Measurements from ENCODE around the gene HNRNPA3. TPM values are rescaled to one million over a fixed set of nuclear protein-coding genes. Genes with fewer than 3 reads are reported as not detected.

Gene HNRNPA3
- total and polyA plus RNA-seq, 2 of the 13 experiments (the other 11 are each of a cell fraction or from before 2014, with no cell fraction given) = 73.3 to 97.7 TPM

DNA sequence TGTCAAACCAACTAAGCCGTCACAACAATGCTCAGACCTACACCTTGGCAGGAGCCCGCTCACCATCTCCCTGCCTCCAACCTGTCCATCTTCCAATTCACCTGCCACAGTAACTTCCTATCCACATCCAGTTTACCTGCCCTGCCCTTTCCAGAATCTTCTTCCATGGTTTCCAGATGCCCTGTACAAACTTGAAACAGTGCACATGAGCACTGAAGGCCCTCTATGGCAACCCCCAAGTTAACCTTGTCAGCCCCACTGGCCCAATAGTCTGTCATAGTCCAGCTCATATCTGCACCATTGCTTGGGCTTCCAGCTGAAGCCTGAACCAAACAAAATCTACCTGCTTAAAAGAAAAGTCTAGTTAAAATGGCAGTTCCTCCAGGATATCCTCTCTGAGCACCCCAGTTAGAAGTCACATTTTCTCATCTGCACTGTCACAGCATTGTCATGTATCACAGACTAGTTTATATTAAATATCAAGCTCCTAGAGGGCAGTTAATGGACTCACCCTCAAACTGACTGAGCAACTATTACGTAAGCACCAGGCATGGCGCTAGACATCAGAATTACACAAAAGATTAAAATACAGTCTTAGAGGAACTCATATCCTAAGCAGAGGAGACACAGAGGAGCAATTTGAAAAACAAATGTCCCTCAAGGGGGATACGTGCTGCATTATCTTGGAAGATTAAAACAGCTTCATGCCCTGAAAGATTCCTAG is 40.4 kb downstream of the HNRNPA3 start:
- CTCF ChIA-PET (ENCODE audit: low intra/inter-chr PET ratio, low total read pairs) = no interaction called here
- intact Hi-C loops (cut with micrococcal nuclease; ENCODE audit: unreplicated experiment) = no loop called here
- TF ChIP-seq, protein P1, sequence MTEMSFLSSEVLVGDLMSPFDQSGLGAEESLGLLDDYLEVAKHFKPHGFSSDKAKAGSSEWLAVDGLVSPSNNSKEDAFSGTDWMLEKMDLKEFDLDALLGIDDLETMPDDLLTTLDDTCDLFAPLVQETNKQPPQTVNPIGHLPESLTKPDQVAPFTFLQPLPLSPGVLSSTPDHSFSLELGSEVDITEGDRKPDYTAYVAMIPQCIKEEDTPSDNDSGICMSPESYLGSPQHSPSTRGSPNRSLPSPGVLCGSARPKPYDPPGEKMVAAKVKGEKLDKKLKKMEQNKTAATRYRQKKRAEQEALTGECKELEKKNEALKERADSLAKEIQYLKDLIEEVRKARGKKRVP (CRISPR knock-in tag; IDR thresholded peaks at IDR 0.05) = 0 out of 4 replicates have a peak, but pooled peaks of 1 of the 2 experiments have one; percentile 46
- TF ChIP-seq ZFP36L2 (CRISPR knock-in tag; IDR thresholded peaks at IDR 0.05) (no peak), ZNF891 (CRISPR knock-in tag; IDR thresholded peaks at IDR 0.05) (no peak), CREB1 (IDR thresholded peaks at IDR 0.05) (no peak), CREB1 (CRISPR knock-in tag; IDR thresholded peaks at IDR 0.05) (no peak), ZNF180 (CRISPR knock-in tag; IDR thresholded peaks at IDR 0.05; ENCODE audit: borderline replicate concordance, low read depth) (no peak), ZNF354B (CRISPR knock-in tag; IDR thresholded peaks at IDR 0.05) (0 out of 2 replicates have a peak, but pooled peaks have one; percentile 68), ARID4A (CRISPR knock-in tag; IDR thresholded peaks at IDR 0.05; ENCODE audit: borderline replicate concordance) (0 out of 2 replicates have a peak, but pooled peaks have one; percentile 21), RBM22 (optimal IDR thresholded peaks at IDR 0.05; ENCODE audit: low read length) (peak; percentile 93), SSRP1 (CRISPR knock-in tag; IDR thresholded peaks at IDR 0.05) (peak; percentile 21; the same call in 1 of the 2 replicates), TGIF2 (CRISPR knock-in tag; IDR thresholded peaks at IDR 0.05) (no peak), ARID2 (CRISPR knock-in tag; IDR thresholded peaks at IDR 0.05; ENCODE audit: borderline replicate concordance) (0 out of 2 replicates have a peak, but pooled peaks have one; percentile 40), ZNF644 (CRISPR knock-in tag; IDR thresholded peaks at IDR 0.05; ENCODE audit: low read depth) (peak; percentile 50; the same call in 1 of the 2 replicates), ZSCAN12 (CRISPR knock-in tag; IDR thresholded peaks at IDR 0.05) (no peak), POLR2A (IDR thresholded peaks at IDR 0.05; ENCODE audit: insufficient read depth in 1 of 2, low read depth in 2 of 2, low read length in 2 of 2) (peak; percentile 11 to 35; a peak in 1 of 4 replicates), ZNF772 (CRISPR knock-in tag; IDR thresholded peaks at IDR 0.05) (no peak), U2AF1 (optimal IDR thresholded peaks at IDR 0.05; ENCODE audit: low read depth, low read length) (no peak)
- TF ChIP-seq, protein P2, sequence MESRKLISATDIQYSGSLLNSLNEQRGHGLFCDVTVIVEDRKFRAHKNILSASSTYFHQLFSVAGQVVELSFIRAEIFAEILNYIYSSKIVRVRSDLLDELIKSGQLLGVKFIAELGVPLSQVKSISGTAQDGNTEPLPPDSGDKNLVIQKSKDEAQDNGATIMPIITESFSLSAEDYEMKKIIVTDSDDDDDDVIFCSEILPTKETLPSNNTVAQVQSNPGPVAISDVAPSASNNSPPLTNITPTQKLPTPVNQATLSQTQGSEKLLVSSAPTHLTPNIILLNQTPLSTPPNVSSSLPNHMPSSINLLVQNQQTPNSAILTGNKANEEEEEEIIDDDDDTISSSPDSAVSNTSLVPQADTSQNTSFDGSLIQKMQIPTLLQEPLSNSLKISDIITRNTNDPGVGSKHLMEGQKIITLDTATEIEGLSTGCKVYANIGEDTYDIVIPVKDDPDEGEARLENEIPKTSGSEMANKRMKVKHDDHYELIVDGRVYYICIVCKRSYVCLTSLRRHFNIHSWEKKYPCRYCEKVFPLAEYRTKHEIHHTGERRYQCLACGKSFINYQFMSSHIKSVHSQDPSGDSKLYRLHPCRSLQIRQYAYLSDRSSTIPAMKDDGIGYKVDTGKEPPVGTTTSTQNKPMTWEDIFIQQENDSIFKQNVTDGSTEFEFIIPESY (CRISPR knock-in tag; IDR thresholded peaks at IDR 0.05) = peak; percentile 92

More for the DNA sequence above, 40.4 kb downstream of the HNRNPA3 start:
- FAIRE-seq (no peak), ATAC-seq (peak; percentile 1; the same call in 1 of the 3 replicates), DNase-seq (ENCODE audit: low spot score) (no peak)
- Histone ChIP-seq H3K9me3 (ENCODE audit: low read length) (no peaks in the 10 kb centered on the region), H3K4me2 (ENCODE audit: low read depth, low read length) (peak overlapping the region; percentile 58), H3K36me3 (replicated peaks in 1 of 2; ENCODE audit: control insufficient read depth in 1 of 2, insufficient read depth in 2 of 2, low read length in 2 of 2) (peaks cover 15 to 61% of the 10 kb centered on the region in 2 experiments), H4K20me1 (ENCODE audit: insufficient read depth, low read length) (peaks cover 100% of the 10 kb centered on the region), H3K79me2 (ENCODE audit: insufficient read depth, low read length) (peaks cover 99% of the 10 kb centered on the region), H3K9ac (ENCODE audit: insufficient read depth, low read depth, low read length) (peak overlapping the region; percentile 9; the same call in 1 of the 2 replicates), H2AFZ (ENCODE audit: low read length) (no peak overlapping the region), H3K27ac (ENCODE audit: extremely low read length, insufficient read depth, low read length) (peak overlapping the region; percentile 50), H3K4me3 (replicated peaks in 1 of 3; ENCODE audit: insufficient read depth in 1 of 3, low read depth in 2 of 3, low read length in 3 of 3) (peak overlapping the region in 1 of 3 experiments; percentile 8; a peak in 2 of 6 replicates), H3K4me1 (ENCODE audit: insufficient read depth, low read length) (peaks cover 94% of the 10 kb centered on the region), H3K27me3 (ENCODE audit: control insufficient read depth in 1 of 2, insufficient read depth in 2 of 2, low read length in 2 of 2) (no peaks in the 10 kb centered on the region)
- TSS peak; percentile 1 for BruUV-seq (replicated peaks)
- in situ Hi-C loops (cut with HindIII; ENCODE audit: extremely low pct_ligation_motif_present, low pct_unique_long_range_greater_than_20kb) = no loop called here
- 78% methylated on average over 5 of the region's 5 CpGs for WGBS (ENCODE audit: low lambda C conversion rate)
- POLR2A ChIA-PET = interaction anchor here (0.8 to 8.5 kb wide), 6 partner anchors 8 to 139 kb away, joined by 3 to 96 read pairs (median 4); partner anchors contain the start of genes AGPS, HNRNPA3 and NFE2L2

Measured in HepG2 (cell line).